HG03439 (cell line): Measurements from ENCODE around the gene REC8.
A peak's percentile ranks its signal among the peaks of the same experiment; 100 is the strongest.

Experiments used
- ATAC-seq: cut with Tn5 transposase; IDR thresholded peaks from one replicate; pipeline ENCODE4 v1.9.1; 2021; ENCODE audit warnings: mild to moderate bottlenecking, moderate library complexity; ENCODE audit not compliant: unreplicated experiment

REC8 gene

DNA sequence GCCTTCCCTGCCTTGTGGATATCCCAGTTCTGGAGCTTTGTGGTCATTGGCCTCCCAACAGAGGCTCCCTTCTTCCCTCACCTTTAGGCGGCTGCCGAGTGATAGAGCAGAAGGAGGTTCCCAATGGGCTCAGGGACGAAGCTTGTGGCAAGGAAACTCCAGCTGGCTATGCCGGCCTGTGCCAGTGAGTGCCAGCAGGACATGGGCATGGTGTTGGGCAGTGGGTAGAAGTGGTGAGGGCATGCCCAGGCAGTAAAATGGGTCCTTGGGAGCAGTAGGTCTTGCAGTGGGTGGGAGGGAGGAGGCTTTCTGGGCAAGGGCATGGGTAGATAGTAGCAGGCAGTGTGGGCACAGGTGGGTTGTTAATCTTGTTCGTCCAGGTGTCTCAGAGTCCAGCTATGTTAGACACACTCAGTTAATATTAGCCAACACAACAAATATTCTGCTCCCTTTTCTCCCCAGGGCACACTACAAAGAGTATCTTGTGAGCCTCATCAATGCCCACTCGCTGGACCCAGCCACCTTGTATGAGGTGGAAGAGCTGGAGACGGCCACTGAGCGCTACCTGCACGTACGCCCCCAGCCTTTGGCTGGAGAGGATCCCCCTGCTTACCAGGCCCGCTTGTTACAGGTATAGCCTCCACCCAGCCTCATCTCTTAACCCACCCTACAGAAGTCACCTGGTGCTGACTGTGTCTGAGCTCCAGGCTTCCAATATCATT lies 11.9 kb upstream of the REC8 start:
- ATAC-seq: no peak

DNA sequence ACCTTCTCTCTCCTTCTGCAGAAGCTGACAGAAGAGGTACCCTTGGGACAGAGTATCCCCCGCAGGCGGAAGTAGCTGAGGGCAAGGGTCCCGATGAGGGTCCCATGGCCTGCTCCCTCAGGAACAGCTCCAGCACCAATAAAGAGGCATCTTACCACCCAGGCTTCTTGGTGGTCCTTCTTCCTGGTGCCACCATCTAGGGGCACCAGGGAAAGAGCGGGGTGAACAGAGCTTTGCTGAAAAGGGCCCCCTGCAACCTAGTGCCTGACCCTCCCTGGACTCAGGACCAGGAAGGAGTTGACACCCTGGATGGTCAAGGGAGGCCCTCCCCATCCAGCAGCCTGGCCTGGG lies 11.4 kb upstream of the REC8 start:
- no peak for ATAC-seq

DNA sequence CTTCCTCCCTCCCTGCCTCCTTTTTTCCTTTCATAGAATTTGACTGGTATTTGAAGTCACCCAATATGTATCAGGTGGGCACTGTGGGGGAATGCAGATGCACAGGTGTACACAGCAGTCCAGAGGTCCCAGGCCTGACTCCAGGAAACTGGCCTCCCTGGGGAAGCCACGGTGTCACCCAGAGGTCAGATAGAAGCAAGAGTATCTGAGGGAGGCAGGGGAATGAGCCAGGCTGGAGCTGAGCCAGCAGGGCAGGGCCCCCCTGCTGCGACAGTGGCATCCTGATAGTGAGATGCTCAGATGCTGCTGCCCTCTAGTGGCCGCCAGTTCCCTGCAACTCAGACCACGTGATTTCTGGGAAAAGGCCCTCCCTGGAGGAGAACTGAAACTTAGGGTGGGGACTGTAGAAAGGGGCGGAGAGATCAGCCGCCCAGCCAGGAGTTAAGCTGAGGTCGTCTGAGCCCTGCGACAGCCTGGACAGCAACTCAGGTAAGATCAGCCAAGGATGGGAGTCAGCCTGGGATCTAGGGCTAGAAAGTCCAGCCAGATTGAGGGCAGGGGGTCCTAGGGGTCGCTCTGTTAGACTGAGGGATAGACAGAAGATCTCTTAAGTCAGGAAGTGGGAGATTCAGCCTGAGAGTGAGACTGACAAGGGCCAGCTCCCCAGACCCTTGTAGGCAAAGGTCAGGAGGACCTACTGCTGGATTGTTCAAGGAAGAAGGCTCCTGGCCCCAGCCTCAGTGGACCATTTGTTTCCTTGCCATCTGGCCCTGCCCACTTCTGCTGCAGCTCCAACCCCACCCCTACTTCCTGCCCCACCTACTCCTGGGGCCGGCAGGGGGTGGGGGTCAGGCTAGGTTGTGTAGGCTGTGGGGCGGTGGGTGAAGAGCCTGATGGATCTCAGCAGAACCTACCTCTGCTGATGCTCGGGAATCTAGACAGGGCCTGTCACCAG lies 10.8 kb upstream of the REC8 start, which contains the start of gene IRF9:
TSS of gene IRF9 (plus strand) at position 416 of the 955 bp plus-strand sequence. CDS start 880 bp downstream, outside the sequence.
- ATAC-seq: peak; percentile 72

DNA sequence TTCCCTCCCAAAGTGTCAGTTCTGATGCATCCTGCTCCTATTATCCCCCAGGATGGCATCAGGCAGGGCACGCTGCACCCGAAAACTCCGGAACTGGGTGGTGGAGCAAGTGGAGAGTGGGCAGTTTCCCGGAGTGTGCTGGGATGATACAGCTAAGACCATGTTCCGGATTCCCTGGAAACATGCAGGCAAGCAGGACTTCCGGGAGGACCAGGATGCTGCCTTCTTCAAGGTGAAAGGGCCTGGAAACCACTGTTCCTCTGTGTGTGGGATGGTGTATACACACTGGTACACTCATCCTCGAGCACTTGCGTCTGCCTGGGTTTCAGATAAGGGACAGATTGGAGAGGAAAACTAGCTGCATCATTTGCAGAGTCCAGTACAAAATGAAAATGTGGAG lies 9.8 kb upstream of the REC8 start:
- ATAC-seq: no peak

DNA sequence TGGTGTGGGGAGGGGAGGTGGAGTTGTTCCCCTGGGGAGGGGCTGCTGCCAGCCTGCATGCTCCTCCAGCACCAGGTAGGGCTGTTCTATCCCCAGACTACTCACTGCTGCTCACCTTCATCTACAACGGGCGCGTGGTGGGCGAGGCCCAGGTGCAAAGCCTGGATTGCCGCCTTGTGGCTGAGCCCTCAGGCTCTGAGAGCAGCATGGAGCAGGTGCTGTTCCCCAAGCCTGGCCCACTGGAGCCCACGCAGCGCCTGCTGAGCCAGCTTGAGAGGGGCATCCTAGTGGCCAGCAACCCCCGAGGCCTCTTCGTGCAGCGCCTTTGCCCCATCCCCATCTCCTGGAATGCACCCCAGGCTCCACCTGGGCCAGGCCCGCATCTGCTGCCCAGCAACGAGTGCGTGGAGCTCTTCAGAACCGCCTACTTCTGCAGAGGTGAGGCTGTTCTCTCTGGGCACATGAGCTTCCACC lies 7.3 kb upstream of the REC8 start:
- ATAC-seq: no peak

GRCh38 chr14:24165785-24166184 lies 6.1 kb upstream of the REC8 start:
- no peak for ATAC-seq

GRCh38 chr14:24167469-24168114 lies 4.3 kb upstream of the REC8 start:
- ATAC-seq: no peak

GRCh38 chr14:24172261-24172860 lies 481 bp downstream of the REC8 start:
- no peak for ATAC-seq

- no peak for ATAC-seq
Measured at GRCh38 chr14:24172871-24173281, 996 bp downstream of the REC8 start.

GRCh38 chr14:24176599-24176998 lies 4.7 kb downstream of the REC8 start:
- no peak for ATAC-seq

- ATAC-seq: no peak
Measured at GRCh38 chr14:24177041-24177825, 5.4 kb downstream of the REC8 start.

DNA sequence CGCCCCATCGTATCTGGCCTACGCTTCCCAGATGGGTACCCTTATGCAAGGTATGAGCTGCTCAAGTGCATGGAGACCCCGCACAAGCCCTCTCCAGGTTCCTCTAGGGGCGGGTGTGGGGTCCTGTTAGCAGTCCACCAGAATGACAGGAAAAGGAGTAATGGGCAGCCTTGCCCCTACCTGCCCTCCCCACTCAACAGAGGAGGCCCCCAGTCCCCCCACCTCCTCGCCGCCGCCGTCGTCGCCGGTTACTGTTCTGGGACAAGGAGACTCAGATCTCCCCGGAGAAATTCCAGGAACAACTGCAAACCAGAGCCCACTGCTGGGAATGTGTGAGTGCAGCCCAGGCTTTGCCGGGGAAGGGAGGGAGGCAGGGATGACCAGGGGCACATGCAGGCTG lies 6.0 kb downstream of the REC8 start:
- no peak for ATAC-seq

DNA sequence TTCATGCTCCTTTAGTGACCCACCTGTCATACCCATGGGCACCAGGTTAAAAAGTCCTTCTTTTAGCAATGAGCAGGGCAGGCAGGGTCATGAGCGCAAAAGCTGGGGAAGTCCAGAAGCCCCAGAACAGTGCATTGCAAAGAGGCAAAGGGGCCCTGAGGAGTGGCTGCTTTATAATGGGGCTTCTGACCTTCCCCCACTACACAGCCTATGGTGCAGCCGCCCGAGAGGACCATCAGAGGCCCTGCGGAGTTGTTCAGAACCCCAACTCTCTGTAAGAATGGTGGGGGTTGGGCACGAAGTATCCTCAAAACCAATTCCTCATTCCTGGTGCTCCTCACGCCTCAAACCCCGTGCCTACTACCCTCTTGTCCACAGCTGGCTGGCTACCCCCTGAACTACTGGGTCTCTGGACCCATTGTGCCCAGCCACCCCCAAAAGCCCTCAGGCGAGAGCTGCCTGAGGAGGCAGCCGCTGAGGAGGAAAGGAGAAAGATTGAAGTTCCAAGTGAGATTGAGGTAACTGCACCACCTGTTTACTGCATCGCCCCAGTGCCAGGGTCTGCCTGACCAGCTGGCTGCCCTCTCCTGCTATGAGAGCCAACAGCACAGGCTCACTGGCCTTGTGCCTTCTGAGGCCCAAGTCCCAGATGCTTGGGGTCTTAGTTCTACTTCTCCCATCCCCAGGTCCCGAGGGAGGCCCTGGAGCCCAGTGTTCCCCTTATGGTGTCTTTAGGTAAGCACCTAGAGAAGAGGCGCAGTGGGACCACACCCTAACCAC lies 6.7 kb downstream of the REC8 start:
- ATAC-seq: no peak

DNA sequence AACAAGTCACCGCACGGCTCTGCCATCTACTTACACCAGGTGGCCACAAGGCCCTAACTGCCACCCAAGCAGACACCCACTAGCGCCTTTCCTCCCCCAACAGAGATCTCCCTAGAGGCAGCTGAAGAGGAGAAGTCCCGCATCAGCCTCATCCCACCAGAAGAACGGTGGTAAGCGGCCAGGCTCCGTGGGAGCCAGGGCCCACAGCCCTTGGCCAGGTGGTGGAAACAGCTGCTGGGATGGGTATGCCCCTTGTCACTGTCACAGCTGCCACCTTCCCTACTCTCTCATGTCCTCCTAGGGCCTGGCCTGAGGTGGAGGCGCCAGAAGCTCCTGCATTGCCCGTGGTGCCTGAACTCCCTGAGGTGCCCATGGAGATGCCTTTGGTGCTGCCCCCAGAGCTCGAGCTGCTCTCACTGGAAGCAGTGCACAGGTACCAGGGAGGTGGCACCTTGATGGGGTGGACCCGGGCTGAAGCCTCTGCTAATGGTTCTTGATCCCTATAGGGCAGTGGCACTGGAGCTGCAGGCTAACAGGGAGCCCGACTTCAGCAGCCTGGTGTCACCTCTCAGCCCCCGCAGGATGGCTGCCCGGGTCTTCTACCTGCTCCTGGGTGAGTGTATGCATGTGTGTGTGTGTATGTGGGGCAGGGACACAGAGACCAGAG lies 7.5 kb downstream of the REC8 start:
- ATAC-seq: no peak

- ATAC-seq: no peak
Measured at GRCh38 chr14:24179961-24180796, 8.3 kb downstream of the REC8 start.

- ATAC-seq: no peak
Measured at GRCh38 chr14:24181371-24182077, 9.6 kb downstream of the REC8 start.

DNA sequence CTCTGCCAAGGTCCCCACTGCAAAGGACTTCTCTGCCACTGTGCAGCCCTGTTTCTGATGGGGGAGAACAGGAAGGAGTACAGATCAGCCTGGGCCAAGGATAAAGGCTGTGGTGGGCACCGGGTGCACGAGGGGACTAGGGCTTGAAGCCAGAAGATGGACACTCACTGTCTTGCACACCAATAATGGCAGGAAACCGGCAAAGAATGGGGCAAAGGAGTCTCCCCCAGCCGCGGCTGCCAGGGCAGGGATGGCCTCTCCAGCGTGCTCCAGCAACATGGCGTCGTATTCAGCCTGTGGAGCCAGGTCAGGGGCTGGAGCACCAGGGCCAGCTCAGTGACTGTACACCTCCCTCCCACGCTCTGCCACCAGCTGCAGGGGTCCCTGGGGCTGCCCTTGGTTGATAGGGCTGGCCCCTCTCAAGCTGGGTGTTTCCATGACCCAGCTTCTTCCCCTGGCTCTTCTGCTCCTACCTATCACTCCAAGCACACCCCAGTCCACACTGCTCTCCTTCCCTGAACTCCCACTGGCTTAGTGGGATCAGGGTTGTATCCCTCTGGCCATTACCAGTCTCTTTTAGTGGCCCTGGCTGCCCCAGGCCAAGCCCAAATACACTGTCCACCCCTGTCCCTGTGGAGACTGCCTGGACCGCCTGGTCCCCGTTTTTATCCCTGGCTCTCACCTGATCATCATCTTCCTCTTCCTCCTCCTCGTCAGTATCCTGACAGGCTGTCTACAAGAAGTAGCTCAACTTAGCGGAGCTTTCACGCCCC lies 10.4 kb downstream of the REC8 start:
- no peak for ATAC-seq
